ENCODE measurements around the gene DIPK1A.

DIPK1A gene

DNA sequence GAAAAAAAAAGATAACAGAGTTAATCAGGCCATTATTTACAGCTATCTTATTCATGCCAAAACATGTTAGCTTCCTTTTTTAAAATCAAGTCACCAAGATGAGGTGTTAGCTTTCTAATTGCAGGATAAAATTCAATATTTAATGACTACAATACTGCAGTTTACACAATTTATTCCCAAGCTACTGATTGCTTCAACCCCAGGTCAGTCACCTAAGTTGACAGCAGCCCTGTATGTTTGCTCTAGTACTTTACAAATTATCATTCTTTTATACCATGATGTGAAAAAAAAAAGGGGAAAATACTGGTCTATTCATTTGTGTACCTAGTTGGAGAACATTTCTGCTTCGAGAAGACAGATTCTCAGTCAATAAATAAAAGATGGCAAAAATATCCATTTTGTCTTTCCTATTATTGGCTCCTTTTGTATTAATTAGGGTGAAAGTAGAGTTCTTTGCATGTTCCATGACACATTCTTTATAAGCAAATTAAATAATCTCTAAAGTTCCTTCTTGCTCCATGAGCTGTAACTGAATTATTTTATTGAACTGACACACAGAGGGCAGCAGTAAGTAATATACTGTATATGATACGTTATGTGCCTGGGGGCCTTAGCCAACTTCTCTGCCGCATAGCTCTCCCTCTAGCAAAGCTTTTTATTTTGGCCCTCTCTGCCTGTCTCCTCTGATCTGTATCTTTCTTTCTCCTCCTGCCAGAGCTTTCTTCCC, 48.0 kb downstream of the DIPK1A start:
- DNase-seq (ENCODE audit: low read depth): no peak

DNA sequence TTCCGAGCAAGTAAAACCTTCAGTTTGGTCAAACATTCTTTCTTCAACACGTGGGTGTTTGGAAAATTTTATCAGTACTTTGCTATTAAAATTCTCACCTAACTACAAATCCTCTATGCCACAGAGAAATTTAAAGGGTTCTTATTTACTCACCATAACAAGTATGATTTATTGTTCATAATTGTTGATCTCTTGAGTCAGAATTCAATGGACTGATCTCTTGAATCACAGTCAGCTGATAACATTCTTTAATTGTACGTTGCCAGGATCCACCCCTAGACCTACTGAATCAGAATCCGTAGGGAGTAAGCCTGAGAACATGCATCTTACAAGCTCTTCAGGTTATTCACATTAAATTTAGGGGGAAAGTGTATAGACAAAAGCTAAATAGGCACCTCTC, 51.2 kb downstream of the DIPK1A start:
- no peak for DNase-seq (ENCODE audit: low read depth)
- TF ChIP-seq, protein P1, sequence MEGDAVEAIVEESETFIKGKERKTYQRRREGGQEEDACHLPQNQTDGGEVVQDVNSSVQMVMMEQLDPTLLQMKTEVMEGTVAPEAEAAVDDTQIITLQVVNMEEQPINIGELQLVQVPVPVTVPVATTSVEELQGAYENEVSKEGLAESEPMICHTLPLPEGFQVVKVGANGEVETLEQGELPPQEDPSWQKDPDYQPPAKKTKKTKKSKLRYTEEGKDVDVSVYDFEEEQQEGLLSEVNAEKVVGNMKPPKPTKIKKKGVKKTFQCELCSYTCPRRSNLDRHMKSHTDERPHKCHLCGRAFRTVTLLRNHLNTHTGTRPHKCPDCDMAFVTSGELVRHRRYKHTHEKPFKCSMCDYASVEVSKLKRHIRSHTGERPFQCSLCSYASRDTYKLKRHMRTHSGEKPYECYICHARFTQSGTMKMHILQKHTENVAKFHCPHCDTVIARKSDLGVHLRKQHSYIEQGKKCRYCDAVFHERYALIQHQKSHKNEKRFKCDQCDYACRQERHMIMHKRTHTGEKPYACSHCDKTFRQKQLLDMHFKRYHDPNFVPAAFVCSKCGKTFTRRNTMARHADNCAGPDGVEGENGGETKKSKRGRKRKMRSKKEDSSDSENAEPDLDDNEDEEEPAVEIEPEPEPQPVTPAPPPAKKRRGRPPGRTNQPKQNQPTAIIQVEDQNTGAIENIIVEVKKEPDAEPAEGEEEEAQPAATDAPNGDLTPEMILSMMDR (IDR thresholded peaks at IDR 0.05; ENCODE audit: low read depth, low read length): no peak
- TF ChIP-seq, protein P2, sequence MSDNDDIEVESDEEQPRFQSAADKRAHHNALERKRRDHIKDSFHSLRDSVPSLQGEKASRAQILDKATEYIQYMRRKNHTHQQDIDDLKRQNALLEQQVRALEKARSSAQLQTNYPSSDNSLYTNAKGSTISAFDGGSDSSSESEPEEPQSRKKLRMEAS (IDR thresholded peaks at IDR 0.05; ENCODE audit: low read depth, low read length): no peak
- TF ChIP-seq POLR2A (IDR thresholded peaks at IDR 0.05; ENCODE audit: extremely low read depth, insufficient read length) (no peak), MYC (IDR thresholded peaks at IDR 0.05; ENCODE audit: low read depth, low read length) (no peak)
- no peak overlapping the region for H3K4me3 ChIP-seq (ENCODE audit: low read depth, low read length)

More for the DNA sequence above, 48.0 kb downstream of the DIPK1A start:
- TF ChIP-seq, protein P2 (IDR thresholded peaks at IDR 0.05; ENCODE audit: low read depth, low read length): no peak
- no peak for TF ChIP-seq MYC (IDR thresholded peaks at IDR 0.05; ENCODE audit: low read depth, low read length)
- TF ChIP-seq, protein P1 (IDR thresholded peaks at IDR 0.05; ENCODE audit: low read depth, low read length): no peak
- no peak for TF ChIP-seq POLR2A (IDR thresholded peaks at IDR 0.05; ENCODE audit: extremely low read depth, insufficient read length)
- no peak overlapping the region for H3K4me3 ChIP-seq (ENCODE audit: low read depth, low read length)

DNA sequence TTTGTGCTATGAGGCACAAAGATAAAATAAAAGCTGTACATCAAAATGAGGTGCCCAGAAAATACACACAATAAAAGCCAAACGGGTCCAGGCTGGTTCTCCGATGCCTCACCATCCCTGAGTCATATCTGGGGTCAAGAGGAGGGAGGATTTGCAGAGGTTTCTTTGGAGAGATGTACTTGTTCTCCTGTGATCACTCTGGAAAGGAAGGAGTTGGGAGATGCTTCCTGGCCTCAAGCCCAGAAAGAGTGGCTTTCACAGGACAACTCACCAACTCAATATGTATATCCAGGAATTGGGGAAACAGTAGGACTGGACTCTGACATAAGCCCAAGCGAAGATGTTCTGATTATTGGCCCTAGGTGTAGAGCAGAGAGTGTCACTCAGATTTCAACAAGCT, 51.9 kb downstream of the DIPK1A start:
- DNase-seq (ENCODE audit: low read depth): no peak
- TF ChIP-seq POLR2A (IDR thresholded peaks at IDR 0.05; ENCODE audit: extremely low read depth, insufficient read length): no peak
- no peak for TF ChIP-seq MYC (IDR thresholded peaks at IDR 0.05; ENCODE audit: low read depth, low read length)
- TF ChIP-seq, protein P1 (IDR thresholded peaks at IDR 0.05; ENCODE audit: low read depth, low read length): no peak
- TF ChIP-seq, protein P2 (IDR thresholded peaks at IDR 0.05; ENCODE audit: low read depth, low read length): no peak
- no peak overlapping the region for H3K4me3 ChIP-seq (ENCODE audit: low read depth, low read length)

DNA sequence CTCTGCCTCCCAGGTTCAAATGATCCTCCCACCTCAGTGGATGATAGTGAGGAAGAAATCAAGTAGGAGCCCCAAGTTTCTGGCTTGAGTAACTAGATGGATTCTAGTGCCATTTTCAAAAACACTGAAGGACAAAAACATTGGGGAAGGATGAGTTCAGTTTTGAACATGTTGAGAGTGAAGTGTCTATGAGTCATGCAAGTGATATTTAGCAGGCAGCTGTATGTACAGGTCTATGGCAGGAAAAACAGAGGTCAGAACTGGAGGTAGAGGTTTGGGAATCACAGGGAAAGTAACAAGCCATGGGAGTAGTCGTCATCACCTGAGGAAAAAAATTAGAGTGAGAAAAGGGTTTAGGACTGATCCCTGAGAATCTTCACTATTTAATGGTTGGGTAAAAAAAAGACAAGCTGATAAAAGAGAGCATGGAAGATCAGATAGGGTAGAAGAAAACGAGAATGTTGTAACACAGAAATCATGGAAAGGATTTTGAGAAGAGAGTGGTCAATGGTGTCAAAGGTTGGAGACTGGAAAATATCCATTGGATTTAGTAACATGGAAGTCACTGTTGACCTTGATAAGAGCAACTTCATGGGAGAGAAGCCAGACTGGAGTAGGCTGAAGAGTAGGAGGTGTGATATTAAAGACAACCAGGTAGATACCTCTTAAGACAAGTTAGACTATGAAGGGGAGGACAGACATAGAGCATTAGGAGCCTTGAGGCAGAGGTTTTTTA, 53.1 kb downstream of the DIPK1A start:
- H3K4me3 ChIP-seq (ENCODE audit: low read depth, low read length): no peak overlapping the region
- TF ChIP-seq, protein P2 (IDR thresholded peaks at IDR 0.05; ENCODE audit: low read depth, low read length): no peak
- TF ChIP-seq, protein P1 (IDR thresholded peaks at IDR 0.05; ENCODE audit: low read depth, low read length): no peak
- TF ChIP-seq MYC (IDR thresholded peaks at IDR 0.05; ENCODE audit: low read depth, low read length) (no peak), POLR2A (IDR thresholded peaks at IDR 0.05; ENCODE audit: extremely low read depth, insufficient read length) (no peak)
- no peak for DNase-seq (ENCODE audit: low read depth)

DNA sequence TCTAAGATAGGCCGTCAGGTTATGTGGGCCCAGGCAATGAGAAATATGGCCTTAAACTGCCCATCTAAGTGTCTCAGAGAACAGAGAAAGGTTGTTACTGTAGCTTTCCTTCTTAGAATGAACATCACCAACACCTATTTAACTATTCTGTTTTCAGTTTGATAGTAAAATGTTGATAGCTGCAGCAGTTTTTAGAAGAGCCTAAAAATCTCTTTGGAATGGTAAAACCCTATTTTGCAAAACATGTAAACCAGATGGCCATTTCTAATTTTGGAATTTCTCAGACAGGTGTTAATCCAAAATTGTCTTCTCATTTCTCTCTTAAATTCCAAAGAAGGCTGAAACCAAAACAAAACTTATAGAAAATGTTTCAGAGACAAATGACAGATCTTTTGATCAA, 57.5 kb downstream of the DIPK1A start:
- H3K4me3 ChIP-seq (ENCODE audit: low read depth, low read length): no peak overlapping the region
- TF ChIP-seq MYC (IDR thresholded peaks at IDR 0.05; ENCODE audit: low read depth, low read length) (no peak), POLR2A (IDR thresholded peaks at IDR 0.05; ENCODE audit: extremely low read depth, insufficient read length) (no peak)
- TF ChIP-seq, protein P1 (IDR thresholded peaks at IDR 0.05; ENCODE audit: low read depth, low read length): no peak
- TF ChIP-seq, protein P2 (IDR thresholded peaks at IDR 0.05; ENCODE audit: low read depth, low read length): no peak
- no peak for DNase-seq (ENCODE audit: low read depth)

All from NB4 (cell line).